Measurements from ENCODE around the gene MRE11.
"Not testable (repeated sequence)": the region's sequence is repeated elsewhere in the genome, so short reads cannot be mapped to it uniquely, and the experiment has no call there.

The MRE11 gene

GRCh38 chr11:94418123-94418765 lies 75.4 kb downstream of the MRE11 start:
- FAIRE-seq: no peak

GRCh38 chr11:94417386-94417987 lies 76.2 kb downstream of the MRE11 start:
- FAIRE-seq: peak; percentile 87

DNA sequence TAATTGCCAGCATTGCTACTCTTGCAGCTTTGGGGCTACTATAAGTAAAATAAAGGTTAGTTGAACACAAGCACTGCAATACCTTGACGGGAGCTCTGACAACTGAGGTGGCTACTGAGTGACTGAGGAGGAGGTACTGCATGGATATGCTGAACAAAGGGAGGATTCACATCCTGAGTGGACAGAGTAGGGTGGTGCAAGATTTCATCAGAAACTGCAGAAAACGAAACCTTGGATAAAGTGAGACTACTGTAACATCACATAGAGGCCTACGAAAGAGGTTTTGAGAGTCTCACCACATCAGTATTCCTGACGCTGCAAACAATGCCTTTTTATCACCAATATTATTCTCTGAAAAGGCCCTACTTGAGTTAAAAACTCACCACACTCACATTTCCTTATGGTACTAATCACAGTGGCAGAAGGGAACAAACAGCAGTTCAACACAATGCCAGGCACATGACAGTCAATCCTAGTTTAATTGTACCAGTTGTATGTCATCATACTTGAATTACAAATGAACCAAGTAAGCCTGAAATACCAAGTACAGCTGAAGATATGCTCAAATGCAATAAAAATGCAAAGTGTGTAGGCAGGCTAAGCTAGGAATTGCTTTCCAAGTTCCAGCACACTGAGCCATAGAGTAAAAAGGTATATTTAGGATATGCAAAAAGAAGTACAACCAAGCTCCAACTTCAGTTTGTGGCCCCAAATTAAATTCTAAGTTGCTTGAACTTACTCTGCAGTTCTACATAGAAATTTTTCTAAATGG lies 88.4 kb downstream of the MRE11 start:
- no peak for FAIRE-seq

- no peak for FAIRE-seq
Measured at GRCh38 chr11:94402355-94402754, 91.3 kb downstream of the MRE11 start.

GRCh38 chr11:94401773-94402265 lies 91.8 kb downstream of the MRE11 start:
- FAIRE-seq: no peak

DNA sequence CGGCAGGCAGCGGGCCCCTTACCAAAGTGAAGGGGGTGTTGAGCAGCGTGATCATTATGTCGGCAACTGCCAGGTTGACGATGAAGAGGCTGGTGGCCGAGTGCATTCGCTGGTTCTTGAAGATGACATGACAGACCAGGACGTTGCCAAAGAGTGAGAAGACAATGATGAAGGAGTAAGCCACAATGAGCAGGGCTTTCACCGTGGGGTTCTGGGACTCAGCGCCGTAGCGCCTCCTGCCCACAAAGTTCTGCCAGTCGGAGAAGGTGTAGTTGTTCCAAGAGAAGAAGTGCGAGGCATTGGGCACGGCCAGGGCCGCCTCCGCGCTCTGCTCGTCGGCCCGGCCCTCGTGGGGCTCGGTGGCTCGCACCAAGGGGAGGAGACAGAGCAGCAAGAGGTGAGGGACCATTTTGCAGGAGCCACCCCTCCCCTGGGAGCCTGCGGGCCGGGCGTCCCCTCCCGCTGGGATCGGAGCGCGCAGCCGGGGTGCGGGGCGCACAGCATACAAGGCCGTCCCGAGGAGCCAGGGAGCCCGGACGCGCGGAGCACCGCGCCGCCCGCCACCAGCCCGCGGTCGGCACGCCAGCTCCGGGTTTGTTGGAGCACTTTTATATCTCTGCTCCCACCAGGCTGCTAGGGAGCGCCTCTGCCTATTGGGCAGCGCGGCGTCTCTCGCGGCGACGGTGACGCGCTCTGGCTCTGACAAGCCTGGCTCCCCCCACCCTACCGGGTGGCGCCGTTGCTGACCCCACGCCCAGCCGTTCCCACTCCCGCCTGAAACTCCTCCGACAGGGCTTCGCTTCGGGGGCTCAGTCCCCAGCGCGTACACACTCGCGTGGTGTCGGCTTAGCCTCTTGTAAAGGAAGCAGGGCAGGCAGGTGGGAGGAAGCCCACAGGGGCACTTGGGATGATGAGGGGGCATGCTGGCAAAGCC lies 92.5 kb downstream of the MRE11 start, which contains the start of gene GPR83:
Gene GPR83, minus strand, starts transcription at position 581 of the 934 bp plus-strand sequence. Its CDS starts 172 bp downstream, at position 409.
- no peak for FAIRE-seq

DNA sequence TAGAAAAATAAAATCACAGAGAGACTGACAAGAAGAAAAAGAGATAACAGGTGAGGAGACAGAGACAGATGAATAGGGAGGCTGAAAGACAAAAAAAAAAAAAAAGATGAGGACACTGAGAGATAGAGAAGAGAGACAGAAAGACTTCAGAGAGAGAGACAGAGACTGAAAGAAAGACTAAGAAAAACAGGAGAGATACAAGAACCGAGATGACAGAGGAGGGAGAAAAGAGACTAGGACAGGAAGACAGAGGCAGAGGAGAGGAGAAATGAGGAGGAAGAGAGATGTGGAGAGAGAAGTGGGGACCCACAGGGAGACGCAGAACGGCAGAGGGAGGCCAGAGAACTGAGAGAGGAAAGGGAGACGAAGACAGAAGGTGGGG lies 93.2 kb downstream of the MRE11 start:
- FAIRE-seq: no peak

- FAIRE-seq: no peak
Measured at GRCh38 chr11:94400050-94400449, 93.6 kb downstream of the MRE11 start.

GRCh38 chr11:94398101-94398500 lies 95.5 kb downstream of the MRE11 start:
- FAIRE-seq: no peak

DNA sequence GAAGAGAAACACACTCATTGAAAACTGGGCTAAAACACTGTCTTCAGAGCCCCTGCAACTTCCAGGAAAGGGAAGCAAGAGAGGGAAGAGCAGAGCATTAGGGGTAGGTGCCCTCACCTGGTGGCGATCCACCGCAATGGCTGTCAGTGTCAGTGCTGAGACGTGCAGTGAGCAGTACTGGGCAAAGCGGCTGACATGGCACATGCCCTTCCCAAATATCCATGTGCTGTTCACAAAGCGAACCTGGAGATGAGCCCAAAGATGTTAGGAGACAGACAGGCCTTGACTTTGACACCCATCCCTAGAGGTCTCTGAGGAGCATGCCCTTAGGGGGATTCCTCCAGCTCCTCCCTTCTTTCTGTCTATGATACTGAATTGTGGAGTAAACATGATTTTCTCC lies 97.4 kb downstream of the MRE11 start:
- no peak for FAIRE-seq

- not testable (repeated sequence) for FAIRE-seq
Measured at GRCh38 chr11:94391937-94392336, 101.7 kb downstream of the MRE11 start.

GRCh38 chr11:94379613-94380012 lies 114.0 kb downstream of the MRE11 start:
- FAIRE-seq: no peak

- FAIRE-seq: no peak
Measured at GRCh38 chr11:94376841-94377240, 116.8 kb downstream of the MRE11 start.

DNA sequence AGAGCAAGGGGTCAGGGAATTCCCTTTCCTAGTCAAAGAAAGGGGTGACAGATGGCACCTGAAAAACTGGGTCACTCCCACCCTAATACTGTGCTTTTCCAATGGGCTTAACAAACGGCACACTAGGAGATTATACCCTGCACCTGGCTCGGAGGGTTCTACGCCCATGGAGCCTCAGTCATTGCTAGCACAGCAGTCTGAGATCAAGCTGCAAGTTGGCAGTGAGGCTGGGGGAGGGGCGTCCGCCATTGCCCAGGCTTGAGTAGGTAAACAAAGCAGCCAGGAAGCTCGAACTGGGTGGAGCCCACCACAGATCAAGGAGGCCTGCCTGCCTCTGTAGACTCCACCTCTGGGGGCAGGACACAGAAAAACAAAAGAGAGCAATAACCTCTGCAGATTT lies 123.1 kb downstream of the MRE11 start:
- FAIRE-seq: not testable (repeated sequence)

Data from A204.1 (cell line).